IMR-90 (cell line): ENCODE measurements around the gene ECSIT. TPM values are rescaled to one million over a fixed set of nuclear protein-coding genes. Genes with fewer than 3 reads are reported as not detected.

Experiments
- ATAC-seq: fragments of 200-7000 bp; cut with Tn5 transposase; 2 replicates; pipeline ENCODE4 v1.9.1; 2020; ENCODE audit warnings: low read depth, mild to moderate bottlenecking, moderate library complexity
- BruUV-seq: library from RNA; stranded (reverse); fragments of 400-500 nt; replicated peaks from 2 replicates; lab custom pipeline; 2021; lab: Mats Ljungman, UMichigan
- CTCF ChIA-PET: fragments of 300-600 bp; formaldehyde crosslinking; extraction: SDS; loops from one replicate; lab custom pipeline; 2021; ENCODE audit warnings: antibody characterized with exemption; lab: Yijun Ruan, JAX
- POLR2A ChIA-PET: fragments of 300-600 bp; sonication (Branson Sonifier 250); formaldehyde crosslinking; loops from one replicate; lab custom pipeline; 2022; ENCODE audit warnings: antibody characterized with exemption; ENCODE audit not compliant: unreplicated experiment; lab: Charles Lee
- DNase-seq: peaks from one replicate; pipeline ENCODE4 v3.0.0; 2013
- H2AFZ ChIP-seq: replicated peaks from 2 replicates; pipeline ENCODE3; 2013; ENCODE audit warnings: low read length, mild to moderate bottlenecking; ENCODE audit not compliant: poor library complexity
- H2AK5ac ChIP-seq: 2 replicates; pipeline ENCODE4 v1.6.1; 2013; ENCODE audit warnings: low read depth, low read length, inconsistent platforms
- H2AK9ac ChIP-seq: replicated peaks from 2 replicates; pipeline ENCODE3; 2013; ENCODE audit warnings: mild to moderate bottlenecking, low read depth, low read length, moderate library complexity; ENCODE audit not compliant: poor library complexity
- H2BK120ac ChIP-seq: 2 replicates; pipeline ENCODE4 v1.6.1; 2013; ENCODE audit warnings: low read depth, low read length, inconsistent platforms
- H2BK15ac ChIP-seq: 3 replicates; pipeline ENCODE4 v1.6.1; 2013; ENCODE audit warnings: low read depth, low read length, inconsistent platforms
- H2BK20ac ChIP-seq: 2 replicates; pipeline ENCODE4 v1.6.1; 2013; ENCODE audit warnings: low read depth, mild to moderate bottlenecking, inconsistent platforms, low read length, moderate library complexity
- H2BK5ac ChIP-seq: 2 replicates; pipeline ENCODE4 v1.6.1; 2013; ENCODE audit warnings: mild to moderate bottlenecking, low read depth, low read length, inconsistent platforms; ENCODE audit not compliant: poor library complexity, severe bottlenecking
- H3K14ac ChIP-seq: replicated peaks from 2 replicates; pipeline ENCODE4 v1.6.1; 2013; ENCODE audit warnings: low read depth, low read length, inconsistent platforms
- H3K18ac ChIP-seq: 2 replicates; pipeline ENCODE4 v1.6.1; 2013; ENCODE audit warnings: low read depth, low read length, control low read depth
- H3K23ac ChIP-seq: 2 replicates; pipeline ENCODE4 v1.6.1; 2013; ENCODE audit warnings: low read depth, low read length, inconsistent platforms
- H3K27ac ChIP-seq: 2 replicates; pipeline ENCODE4 v1.5.1; 2013; ENCODE audit warnings: mild to moderate bottlenecking, control low read depth, low read length; ENCODE audit not compliant: insufficient read depth
- H3K27me3 ChIP-seq: 2 replicates; pipeline ENCODE4 v1.6.1; 2013; ENCODE audit warnings: low read length; ENCODE audit not compliant: control insufficient read depth, insufficient read depth
- H3K36me3 ChIP-seq: 2 replicates; pipeline ENCODE4 v1.6.1; 2013; ENCODE audit warnings: low read length, mixed read lengths; ENCODE audit not compliant: control insufficient read depth, insufficient read depth
- H3K4ac ChIP-seq: 2 replicates; pipeline ENCODE4 v1.6.1; 2013; ENCODE audit warnings: low read depth, low read length, inconsistent platforms
- H3K4me1 ChIP-seq: 2 replicates; pipeline ENCODE4 v1.6.1; 2013; ENCODE audit warnings: low read length, mixed read lengths; ENCODE audit not compliant: control insufficient read depth, insufficient read depth
- H3K4me2 ChIP-seq: 2 replicates; pipeline ENCODE4 v1.6.1; 2013; ENCODE audit warnings: low read depth, mild to moderate bottlenecking, control low read depth, low read length, moderate library complexity
- H3K4me3 ChIP-seq: 2 replicates; pipeline ENCODE4 v1.5.1; 2013; ENCODE audit warnings: low read depth, mild to moderate bottlenecking, control low read depth, low read length, moderate library complexity; ENCODE audit not compliant: insufficient read depth
- H3K56ac ChIP-seq: 2 replicates; pipeline ENCODE4 v1.6.1; 2013; ENCODE audit warnings: low read length, inconsistent platforms; ENCODE audit not compliant: insufficient read depth; ENCODE audit errors: extremely low read depth
- H3K79me1 ChIP-seq, 2 experiments: 2 replicates each; pipeline ENCODE4 v1.6.1; 2013; ENCODE audit warnings: low read length in 2 of 2, inconsistent platforms in 1 of 2, low read depth in 1 of 2
- H3K9ac ChIP-seq: 2 replicates; pipeline ENCODE4 v1.6.1; 2013; ENCODE audit warnings: low read depth, low read length, control low read depth
- H3K9me1 ChIP-seq: 2 replicates; pipeline ENCODE4 v1.6.1; 2013; ENCODE audit warnings: low read length, inconsistent platforms; ENCODE audit not compliant: insufficient read depth
- H3K9me3 ChIP-seq: 2 replicates; pipeline ENCODE4 v1.6.1; 2013; ENCODE audit warnings: low read length; ENCODE audit not compliant: control insufficient read depth, insufficient read depth
- H4K20me1 ChIP-seq: 2 replicates; pipeline ENCODE4 v1.6.1; 2013; ENCODE audit warnings: low read length, inconsistent platforms; ENCODE audit not compliant: insufficient read depth
- H4K5ac ChIP-seq: 2 replicates; pipeline ENCODE4 v1.6.1; 2013; ENCODE audit warnings: mild to moderate bottlenecking, low read depth, low read length, control low read depth
- H4K8ac ChIP-seq, 2 experiments: 2 replicates each; pipeline ENCODE4 v1.6.1; 2013; ENCODE audit warnings: low read depth in 2 of 2, low read length in 2 of 2, control low read depth in 1 of 2, inconsistent platforms in 1 of 2
- H4K91ac ChIP-seq: 2 replicates; pipeline ENCODE4 v1.6.1; 2013; ENCODE audit warnings: low read depth, low read length, inconsistent platforms; ENCODE audit not compliant: insufficient read depth
- CHD1 ChIP-seq: IDR thresholded peaks from 2 replicates; pipeline ENCODE4 v1.6.1; 2012; ENCODE audit warnings: low read depth, low read length, improper control_type of control experiment
- ELK1 ChIP-seq: fragments of 150-350 bp; IDR thresholded peaks from 2 replicates; pipeline ENCODE4 v1.6.1; 2016; ENCODE audit warnings: low read depth, mild to moderate bottlenecking, low read length, moderate library complexity, borderline replicate concordance
- MAZ ChIP-seq: IDR thresholded peaks from 2 replicates; pipeline ENCODE4 v1.6.1; 2012; ENCODE audit warnings: low read depth, mild to moderate bottlenecking, low read length, improper control_type of control experiment, moderate library complexity, borderline replicate concordance
- MXI1 ChIP-seq: IDR thresholded peaks from 2 replicates; pipeline ENCODE4 v1.6.1; 2012; ENCODE audit warnings: low read depth, mild to moderate bottlenecking, low read length, moderate library complexity, borderline replicate concordance
- NFE2L2 ChIP-seq: fragments of 150-350 bp; IDR thresholded peaks from 2 replicates; pipeline ENCODE4 v1.6.1; 2016; ENCODE audit warnings: low read depth, mild to moderate bottlenecking, low read length
- RCOR1 ChIP-seq: IDR thresholded peaks from 2 replicates; pipeline ENCODE4 v1.6.1; 2012; ENCODE audit warnings: mild to moderate bottlenecking, low read length, improper control_type of control experiment; ENCODE audit not compliant: insufficient replicate concordance
- USF2 ChIP-seq: fragments of 150-350 bp; IDR thresholded peaks from 2 replicates; pipeline ENCODE4 v1.6.1; 2017; ENCODE audit warnings: mild to moderate bottlenecking, antibody characterized with exemption, low read length, low read depth
- WGBS, 2 experiments: methylation state at CpG; one replicate each; pipeline versions ENCODE4 v1.1.5 to v1.1.7; 2013; ENCODE audit warnings: missing lambda C conversion rate in 2 of 2; ENCODE audit not compliant: insufficient read length in 1 of 2; ENCODE audit errors: extremely low coverage in 2 of 2; 5-methylcytosine and 5-hydroxymethylcytosine counted together
- dilution Hi-C: fragments of 300-500 bp; cut with HindIII; formaldehyde crosslinking; loops from one replicate; pipeline ENCODE4 v1.14.3; 2018; ENCODE audit warnings: low sequenced_read_pairs; ENCODE audit not compliant: unreplicated experiment
- in situ Hi-C: fragments of 300-500 bp; cut with MboI; formaldehyde crosslinking; loops from 3 replicates; pipeline ENCODE4 v1.14.3; 2019; ENCODE audit warnings: low sequenced_read_pairs, inconsistent platforms, mixed read lengths
- intact Hi-C: fragments of 100-400 bp; cut with micrococcal nuclease; formaldehyde crosslinking; loops from 2 replicates; pipeline ENCODE4 v1.10.0; 2022
- polyA plus RNA-seq, 3 experiments: library from polyadenylated mRNA; depleted of rRNA; stranded (reverse); fragments of >200 nt; gene quantifications; 2 replicates each; pipeline ENCODE4 v1.2.3, GENCODE V29; 2012; ENCODE audit warnings: low replicate concordance in 1 of 3
- total RNA-seq: library from RNA; depleted of rRNA; stranded (reverse); fragments of >200 nt; gene quantifications from 2 replicates; pipeline ENCODE4 v1.2.3, GENCODE V29; 2012

ECSIT gene
- total and polyA plus RNA-seq, 2 of the 4 experiments (the other 2 are of a cell fraction): 30.5 to 42.3 TPM

- Histone ChIP-seq H3K23ac (no peak overlapping the region), H2BK20ac (no peak overlapping the region), H3K79me1 (no peaks in the 10 kb centered on the region), H4K5ac (no peak overlapping the region), H3K9ac (no peak overlapping the region), H2BK15ac (no peak overlapping the region), H2AK9ac (no peak overlapping the region), H3K9me3 (no peaks in the 10 kb centered on the region), H3K4me3 (no peak overlapping the region), H3K27me3 (no peaks in the 10 kb centered on the region), H2AFZ (no peak overlapping the region), H4K91ac (no peak overlapping the region), H3K4ac (no peak overlapping the region), H4K20me1 (peaks cover 6% of the 10 kb centered on the region; the same call in 1 of the 2 replicates), H3K27ac (no peak overlapping the region), H3K14ac (no peak overlapping the region), H3K18ac (no peak overlapping the region), H3K56ac (no peak overlapping the region), H4K8ac (no peak overlapping the region), H3K4me2 (no peak overlapping the region), H2AK5ac (no peak overlapping the region), H3K36me3 (peaks cover 42% of the 10 kb centered on the region), H3K9me1 (no peaks in the 10 kb centered on the region), H2BK5ac (no peak overlapping the region), H3K4me1 (no peaks in the 10 kb centered on the region), H2BK120ac (no peak overlapping the region)
- WGBS, 2 experiments: 94% methylated on average over 6 of the region's 14 CpGs; no CpG with 5 or more reads in 1 of the 2 experiments
- dilution Hi-C loops: no loop called here
- in situ Hi-C loops: no loop called here
- BruUV-seq: no TSS peak
- POLR2A ChIA-PET: no interaction called here
- TF ChIP-seq ELK1: no peak
- no peak for TF ChIP-seq CHD1
- TF ChIP-seq NFE2L2: no peak
- no peak for TF ChIP-seq USF2
- TF ChIP-seq MAZ: no peak
- TF ChIP-seq MXI1: no peak
- no peak for TF ChIP-seq RCOR1
- intact Hi-C loops: no loop called here
- CTCF ChIA-PET: no interaction called here
- no peak for DNase-seq
- no peak for ATAC-seq
Measured at GRCh38 chr19:11547929-11548700, 19.2 kb upstream of the ECSIT start.
